ENCODE data around the gene PRPF6.

Gene PRPF6

DNA sequence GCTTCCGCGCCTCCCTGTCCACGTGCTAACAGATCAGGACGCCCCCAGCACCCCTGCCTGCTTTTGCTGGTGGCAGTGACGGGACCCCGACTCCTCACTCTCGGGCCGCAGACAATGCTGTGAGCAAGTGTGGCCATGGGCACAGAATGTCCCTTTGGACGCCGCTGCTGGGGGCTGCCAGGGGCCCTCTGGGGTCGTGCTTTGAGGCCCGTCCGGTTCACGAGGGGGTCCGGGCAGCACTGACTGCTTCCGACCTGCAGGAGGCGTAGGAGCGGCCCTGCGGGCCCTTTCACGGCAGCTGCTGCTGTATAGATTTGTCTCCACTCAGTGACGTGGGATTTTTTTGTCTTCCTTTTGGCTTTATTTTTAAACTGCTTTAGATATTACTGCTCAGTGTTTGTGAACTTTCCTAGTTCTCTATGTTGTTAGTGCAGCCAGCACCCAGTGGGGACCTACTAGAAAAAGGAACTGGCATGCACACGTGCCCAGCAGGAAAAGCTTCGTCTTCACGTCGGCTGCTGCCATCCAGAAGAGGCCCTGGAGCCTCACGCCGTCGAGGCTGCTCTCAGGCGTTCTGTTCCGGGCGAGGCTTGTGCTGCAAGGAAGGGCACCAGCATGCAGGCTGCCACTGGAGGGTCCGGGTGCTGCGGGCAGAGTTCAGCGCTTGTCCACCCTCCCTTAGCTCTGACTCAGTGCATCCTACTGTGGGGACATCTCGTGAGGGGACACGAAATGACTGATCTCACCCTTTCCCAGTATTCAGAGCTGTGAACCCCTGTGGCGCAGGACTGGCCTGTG is 46.5 kb upstream of the PRPF6 start (continued):
- TF ChIP-seq, protein P1, sequence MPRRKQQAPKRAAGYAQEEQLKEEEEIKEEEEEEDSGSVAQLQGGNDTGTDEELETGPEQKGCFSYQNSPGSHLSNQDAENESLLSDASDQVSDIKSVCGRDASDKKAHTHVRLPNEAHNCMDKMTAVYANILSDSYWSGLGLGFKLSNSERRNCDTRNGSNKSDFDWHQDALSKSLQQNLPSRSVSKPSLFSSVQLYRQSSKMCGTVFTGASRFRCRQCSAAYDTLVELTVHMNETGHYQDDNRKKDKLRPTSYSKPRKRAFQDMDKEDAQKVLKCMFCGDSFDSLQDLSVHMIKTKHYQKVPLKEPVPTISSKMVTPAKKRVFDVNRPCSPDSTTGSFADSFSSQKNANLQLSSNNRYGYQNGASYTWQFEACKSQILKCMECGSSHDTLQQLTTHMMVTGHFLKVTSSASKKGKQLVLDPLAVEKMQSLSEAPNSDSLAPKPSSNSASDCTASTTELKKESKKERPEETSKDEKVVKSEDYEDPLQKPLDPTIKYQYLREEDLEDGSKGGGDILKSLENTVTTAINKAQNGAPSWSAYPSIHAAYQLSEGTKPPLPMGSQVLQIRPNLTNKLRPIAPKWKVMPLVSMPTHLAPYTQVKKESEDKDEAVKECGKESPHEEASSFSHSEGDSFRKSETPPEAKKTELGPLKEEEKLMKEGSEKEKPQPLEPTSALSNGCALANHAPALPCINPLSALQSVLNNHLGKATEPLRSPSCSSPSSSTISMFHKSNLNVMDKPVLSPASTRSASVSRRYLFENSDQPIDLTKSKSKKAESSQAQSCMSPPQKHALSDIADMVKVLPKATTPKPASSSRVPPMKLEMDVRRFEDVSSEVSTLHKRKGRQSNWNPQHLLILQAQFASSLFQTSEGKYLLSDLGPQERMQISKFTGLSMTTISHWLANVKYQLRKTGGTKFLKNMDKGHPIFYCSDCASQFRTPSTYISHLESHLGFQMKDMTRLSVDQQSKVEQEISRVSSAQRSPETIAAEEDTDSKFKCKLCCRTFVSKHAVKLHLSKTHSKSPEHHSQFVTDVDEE (CRISPR knock-in tag; IDR thresholded peaks at IDR 0.05), result no peak

DNA sequence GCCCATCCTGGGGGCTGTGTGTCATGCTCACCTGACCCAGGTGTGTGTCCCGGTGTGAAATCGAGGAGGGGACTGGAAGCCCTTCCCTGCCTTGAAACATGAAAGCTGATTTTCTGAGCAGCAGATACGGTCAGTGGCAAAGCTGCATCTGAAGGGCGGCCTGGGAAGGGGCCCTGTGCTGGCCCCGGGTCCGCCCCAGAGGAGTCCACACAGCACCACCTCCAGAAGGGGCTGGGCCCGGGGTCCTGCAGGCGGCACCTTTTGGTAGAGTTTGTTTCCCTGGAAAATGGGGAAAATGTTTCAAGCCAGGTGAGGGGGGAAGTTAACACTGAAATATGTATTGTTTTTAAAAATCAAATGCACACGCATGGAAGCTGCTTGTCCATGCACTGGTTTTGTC is 45.5 kb upstream of the PRPF6 start:
- TF ChIP-seq, protein P2, sequence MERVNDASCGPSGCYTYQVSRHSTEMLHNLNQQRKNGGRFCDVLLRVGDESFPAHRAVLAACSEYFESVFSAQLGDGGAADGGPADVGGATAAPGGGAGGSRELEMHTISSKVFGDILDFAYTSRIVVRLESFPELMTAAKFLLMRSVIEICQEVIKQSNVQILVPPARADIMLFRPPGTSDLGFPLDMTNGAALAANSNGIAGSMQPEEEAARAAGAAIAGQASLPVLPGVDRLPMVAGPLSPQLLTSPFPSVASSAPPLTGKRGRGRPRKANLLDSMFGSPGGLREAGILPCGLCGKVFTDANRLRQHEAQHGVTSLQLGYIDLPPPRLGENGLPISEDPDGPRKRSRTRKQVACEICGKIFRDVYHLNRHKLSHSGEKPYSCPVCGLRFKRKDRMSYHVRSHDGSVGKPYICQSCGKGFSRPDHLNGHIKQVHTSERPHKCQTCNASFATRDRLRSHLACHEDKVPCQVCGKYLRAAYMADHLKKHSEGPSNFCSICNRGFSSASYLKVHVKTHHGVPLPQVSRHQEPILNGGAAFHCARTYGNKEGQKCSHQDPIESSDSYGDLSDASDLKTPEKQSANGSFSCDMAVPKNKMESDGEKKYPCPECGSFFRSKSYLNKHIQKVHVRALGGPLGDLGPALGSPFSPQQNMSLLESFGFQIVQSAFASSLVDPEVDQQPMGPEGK (CRISPR knock-in tag; IDR thresholded peaks at IDR 0.05; ENCODE audit: borderline replicate concordance), result no peak
- no peak for ATAC-seq

DNA sequence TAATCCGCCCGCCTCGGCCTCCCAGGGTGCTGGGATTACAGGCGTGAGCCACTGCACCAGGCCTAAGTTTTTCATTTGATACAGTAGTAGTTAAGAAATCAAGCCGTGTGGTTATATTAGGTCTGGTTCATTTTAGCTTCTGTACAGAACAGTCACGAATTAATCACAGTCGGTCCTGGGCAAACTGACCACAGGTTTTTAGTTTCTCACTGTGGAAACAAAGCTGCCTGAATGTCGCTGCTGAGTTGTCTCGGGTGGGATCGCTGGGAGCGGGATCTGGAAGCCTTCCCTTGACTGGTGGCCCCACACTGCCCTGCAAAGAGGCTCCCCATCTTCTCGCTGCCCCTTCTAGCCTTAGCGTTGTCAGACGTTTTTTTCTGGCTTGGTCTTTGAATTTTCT is 43.3 kb upstream of the PRPF6 start:
- TF ChIP-seq GLIS3 (CRISPR knock-in tag; IDR thresholded peaks at IDR 0.05) (no peak), TOX (CRISPR knock-in tag; IDR thresholded peaks at IDR 0.05; ENCODE audit: borderline replicate concordance) (no peak), ISL1 (CRISPR knock-in tag; IDR thresholded peaks at IDR 0.05) (no peak), OSR1 (CRISPR knock-in tag; IDR thresholded peaks at IDR 0.05) (no peak), TCF4 (CRISPR knock-in tag; IDR thresholded peaks at IDR 0.05; ENCODE audit: borderline replicate concordance) (no peak), ESRRG (CRISPR knock-in tag; IDR thresholded peaks at IDR 0.05) (no peak), ZNF565 (CRISPR knock-in tag; conservative IDR thresholded peaks at IDR 0.05; ENCODE audit: low read depth) (no peak), CSDC2 (CRISPR knock-in tag; IDR thresholded peaks at IDR 0.05) (no peak), BACH2 (CRISPR knock-in tag; IDR thresholded peaks at IDR 0.05; ENCODE audit: borderline replicate concordance) (no peak), ZFP30 (CRISPR knock-in tag; IDR thresholded peaks at IDR 0.05) (no peak), ZFP3 (CRISPR knock-in tag; IDR thresholded peaks at IDR 0.05) (no peak), ZNF8 (CRISPR knock-in tag; IDR thresholded peaks at IDR 0.05) (no peak), CSRNP3 (CRISPR knock-in tag; IDR thresholded peaks at IDR 0.05) (no peak)
- TF ChIP-seq, protein P2 (CRISPR knock-in tag; IDR thresholded peaks at IDR 0.05; ENCODE audit: borderline replicate concordance), result no peak
- TF ChIP-seq, protein P1 (CRISPR knock-in tag; IDR thresholded peaks at IDR 0.05), result no peak
- TF ChIP-seq, protein P3, sequence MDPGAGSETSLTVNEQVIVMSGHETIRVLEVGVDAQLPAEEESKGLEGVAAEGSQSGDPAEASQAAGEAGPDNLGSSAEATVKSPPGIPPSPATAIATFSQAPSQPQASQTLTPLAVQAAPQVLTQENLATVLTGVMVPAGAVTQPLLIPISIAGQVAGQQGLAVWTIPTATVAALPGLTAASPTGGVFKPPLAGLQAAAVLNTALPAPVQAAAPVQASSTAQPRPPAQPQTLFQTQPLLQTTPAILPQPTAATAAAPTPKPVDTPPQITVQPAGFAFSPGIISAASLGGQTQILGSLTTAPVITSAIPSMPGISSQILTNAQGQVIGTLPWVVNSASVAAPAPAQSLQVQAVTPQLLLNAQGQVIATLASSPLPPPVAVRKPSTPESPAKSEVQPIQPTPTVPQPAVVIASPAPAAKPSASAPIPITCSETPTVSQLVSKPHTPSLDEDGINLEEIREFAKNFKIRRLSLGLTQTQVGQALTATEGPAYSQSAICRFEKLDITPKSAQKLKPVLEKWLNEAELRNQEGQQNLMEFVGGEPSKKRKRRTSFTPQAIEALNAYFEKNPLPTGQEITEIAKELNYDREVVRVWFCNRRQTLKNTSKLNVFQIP (CRISPR knock-in tag; IDR thresholded peaks at IDR 0.05; ENCODE audit: borderline replicate concordance, low read depth), result no peak
- ATAC-seq, result no peak

All from SK-N-SH treated with all-trans-retinoic acid at 6 μM for 48 hours (cell line).